ENCODE measurements around the gene BICRA.

BICRA gene

DNA sequence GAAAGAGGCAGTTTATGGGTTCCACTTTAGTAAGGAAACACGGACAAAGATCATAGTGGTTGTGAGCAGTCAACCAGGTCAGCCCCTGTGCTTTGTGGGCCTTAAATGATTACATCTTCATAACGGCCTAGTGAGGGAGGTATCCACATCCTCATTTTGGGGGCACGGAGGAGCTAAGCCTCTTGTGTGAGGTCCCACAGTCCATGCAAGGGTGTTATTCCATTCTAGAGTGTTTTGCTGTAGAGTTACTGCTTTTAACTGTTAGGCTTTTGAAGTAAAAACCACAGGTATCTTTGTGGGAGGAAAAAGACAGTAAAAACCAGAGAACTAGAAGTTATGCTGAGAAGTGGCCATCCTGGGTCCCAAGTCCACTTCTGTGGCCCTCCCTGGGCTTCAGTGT is 140.4 kb downstream of the BICRA start:
- FAIRE-seq (no peak), DNase-seq (ENCODE audit: insufficient read length, low spot score) (no peak)
- TF ChIP-seq POU2F2 (IDR thresholded peaks at IDR 0.05; ENCODE audit: low read depth, low read length) = no peak
- peak; percentile 94 for TF ChIP-seq SPI1 (IDR thresholded peaks at IDR 0.05; ENCODE audit: low read depth, low read length)
- TF ChIP-seq POLR2AphosphoS5 (IDR thresholded peaks at IDR 0.05; ENCODE audit: low read depth, low read length) = 0 out of 2 replicates have a peak, but pooled peaks have one; percentile 36
- TF ChIP-seq PAX5 (IDR thresholded peaks at IDR 0.05; ENCODE audit: insufficient read depth, low read length, severe bottlenecking) = peak; percentile 74

GRCh38 chr19:47750752-47751151 is 141.8 kb downstream of the BICRA start:
- TF ChIP-seq PAX5 (IDR thresholded peaks at IDR 0.05; ENCODE audit: insufficient read depth, low read length, severe bottlenecking) (no peak), POU2F2 (IDR thresholded peaks at IDR 0.05; ENCODE audit: low read depth, low read length) (no peak), POLR2A (IDR thresholded peaks at IDR 0.05; ENCODE audit: low read depth, low read length) (no peak), SPI1 (IDR thresholded peaks at IDR 0.05; ENCODE audit: low read depth, low read length) (no peak), TAF1 (IDR thresholded peaks at IDR 0.05; ENCODE audit: low read depth, low read length) (no peak), POLR2AphosphoS5 (IDR thresholded peaks at IDR 0.05; ENCODE audit: low read depth, low read length) (no peak)
- FAIRE-seq (no peak), DNase-seq (ENCODE audit: insufficient read length, low spot score) (no peak)

DNA sequence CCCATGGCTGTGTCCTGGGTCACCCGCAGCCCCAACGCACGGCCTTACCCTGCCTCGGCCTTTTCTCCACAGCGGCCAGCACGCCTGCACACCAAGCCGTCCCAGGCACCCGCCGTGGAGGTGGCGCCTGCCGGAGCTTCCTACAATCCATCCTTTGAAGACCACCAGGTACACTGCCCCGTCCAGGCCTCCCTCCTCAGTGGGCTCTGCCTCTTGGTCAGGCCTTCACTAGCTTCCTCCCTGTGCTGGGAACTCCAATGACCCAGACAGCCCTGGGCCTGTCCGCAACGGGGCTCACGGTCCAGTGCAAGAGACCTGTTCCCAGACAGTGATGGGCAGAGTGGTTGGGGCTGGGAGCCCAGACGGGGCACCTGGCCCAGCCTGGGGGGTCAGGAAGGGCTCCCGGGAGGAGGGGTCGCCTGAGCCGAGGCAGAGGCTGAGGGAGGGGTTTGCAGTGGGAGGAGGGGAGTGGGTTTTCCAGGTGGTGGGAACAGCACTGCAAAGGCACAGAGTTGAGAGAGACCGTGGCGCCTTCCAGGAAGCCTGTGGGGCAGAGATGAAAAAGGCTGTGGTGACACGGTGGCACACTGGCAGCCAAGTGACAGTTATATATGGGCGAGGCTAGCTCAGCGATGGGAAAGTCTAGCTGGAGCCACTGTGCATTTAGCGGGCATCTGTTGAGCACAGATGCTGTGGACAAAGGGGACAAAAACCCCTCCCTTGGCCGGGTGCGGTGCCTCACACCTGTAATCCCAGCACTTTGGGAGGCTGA is 143.7 kb downstream of the BICRA start:
- FAIRE-seq (no peak), DNase-seq (ENCODE audit: insufficient read length, low spot score) (no peak)
- no peak for TF ChIP-seq SPI1 (IDR thresholded peaks at IDR 0.05; ENCODE audit: low read depth, low read length)
- no peak for TF ChIP-seq POU2F2 (IDR thresholded peaks at IDR 0.05; ENCODE audit: low read depth, low read length)
- TF ChIP-seq POLR2A (IDR thresholded peaks at IDR 0.05; ENCODE audit: low read depth, low read length) = no peak; the same call in 1 of the 2 replicates
- 0 out of 2 replicates have a peak, but pooled peaks have one; percentile 5 for TF ChIP-seq POLR2AphosphoS5 (IDR thresholded peaks at IDR 0.05; ENCODE audit: low read depth, low read length)
